Stimulated activated CD4-positive, alpha-beta T cell treated with anti-CD3 and anti-CD28 coated beads, Interleukin-4, amount 100 ng/mL, for 1 hour (primary cell): Measurements from ENCODE around the gene AMPH.

ENCODE experiments used
- DNase-seq: peaks from one replicate; pipeline ENCODE4 v3.0.0-alpha.2; 2020

Gene AMPH

DNA sequence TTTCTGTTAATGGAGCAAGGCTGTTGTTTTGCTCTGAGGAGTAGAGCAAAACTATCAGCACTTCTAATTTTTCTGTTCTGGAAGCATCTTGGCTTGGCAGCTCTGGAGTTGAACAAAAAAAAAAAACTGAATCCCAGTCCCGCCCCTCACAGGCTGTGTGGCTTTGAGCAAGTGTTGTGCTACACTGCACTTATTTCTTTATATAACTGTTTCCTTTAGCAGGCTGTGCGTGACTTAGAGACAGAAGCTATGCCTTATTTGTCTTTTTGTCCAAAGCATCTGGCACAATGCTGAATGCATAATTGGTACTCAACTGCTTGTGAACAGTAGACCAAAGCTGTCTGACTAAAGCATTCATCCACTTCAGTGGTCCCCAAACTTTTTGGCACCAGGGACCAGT is 96.1 kb downstream of the AMPH start:
- DNase-seq, result no peak

DNA sequence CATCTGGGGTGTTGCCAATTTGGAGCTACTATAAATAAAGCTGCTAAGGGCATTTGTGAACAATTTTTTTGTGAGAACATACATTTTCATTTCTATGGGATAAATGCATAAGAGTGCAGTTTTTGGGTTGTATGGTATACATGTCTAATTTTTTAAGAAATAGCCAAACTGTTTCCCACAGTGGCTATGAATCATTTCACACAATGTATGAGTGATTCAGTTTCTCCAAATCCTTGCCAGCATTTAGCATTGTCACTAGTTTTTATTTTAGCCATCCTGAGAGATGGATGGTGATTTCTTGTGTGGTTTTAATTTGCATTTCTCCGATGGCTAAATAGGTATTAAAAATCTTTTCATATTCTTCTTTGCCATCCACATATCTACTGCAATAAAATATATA is 105.3 kb downstream of the AMPH start:
- no peak for DNase-seq

DNA sequence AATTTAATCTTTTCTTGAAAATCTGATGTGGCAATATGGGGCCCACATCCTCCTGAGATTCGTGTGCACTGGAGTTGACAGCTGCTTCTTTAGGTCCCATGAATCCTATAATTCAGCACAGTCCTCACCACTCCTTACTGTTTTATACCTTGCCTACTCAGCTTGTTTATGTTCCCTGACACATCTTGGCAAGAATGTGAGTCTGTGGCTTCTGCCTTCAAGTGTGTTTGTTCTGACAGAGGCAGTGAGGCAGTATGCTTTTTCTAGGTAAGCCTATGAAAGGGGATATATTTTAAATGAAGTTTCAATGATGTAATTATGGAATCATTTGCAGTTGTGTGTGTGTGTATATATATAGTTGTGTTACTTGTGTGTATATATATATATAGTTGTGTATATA is 106.4 kb downstream of the AMPH start:
- no peak for DNase-seq

DNA sequence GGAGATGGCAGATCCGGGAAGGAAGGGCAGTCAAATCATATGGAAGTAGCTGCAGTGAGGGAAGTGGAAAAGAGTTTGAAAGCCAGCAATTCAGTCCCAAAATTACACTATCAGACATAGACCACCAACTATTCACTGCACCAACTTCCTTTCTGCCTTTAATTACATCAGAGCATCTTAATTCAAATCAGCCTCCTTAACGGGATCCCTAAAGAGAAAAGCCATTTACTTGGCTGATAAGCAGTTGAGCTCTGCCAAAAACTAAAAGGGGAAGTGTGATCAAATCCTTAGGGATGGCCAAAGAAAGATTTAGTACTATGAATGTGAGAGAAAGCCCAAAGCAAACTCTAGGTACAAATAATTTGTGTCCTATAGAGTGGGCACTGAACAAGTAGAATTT is 110.4 kb downstream of the AMPH start:
- no peak for DNase-seq

DNA sequence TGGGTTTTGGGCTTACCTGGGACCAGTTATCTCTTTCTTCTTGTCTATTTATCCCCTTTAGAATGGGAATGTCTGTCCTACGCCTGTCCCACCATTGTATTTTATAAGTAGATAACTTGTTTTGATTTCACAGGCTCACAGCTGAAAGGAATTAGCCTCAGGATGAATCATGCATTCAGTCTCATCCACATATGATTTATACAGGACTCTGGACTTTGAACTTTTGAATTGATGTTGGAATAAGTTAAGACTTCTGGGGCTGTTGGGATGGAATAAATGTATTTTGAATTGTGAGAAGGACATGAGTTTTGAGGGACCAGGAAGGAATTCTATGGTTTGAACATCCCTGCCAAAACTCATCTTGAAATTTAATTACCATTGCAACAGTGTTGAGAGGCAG is 112.6 kb downstream of the AMPH start:
- DNase-seq, result no peak

DNA sequence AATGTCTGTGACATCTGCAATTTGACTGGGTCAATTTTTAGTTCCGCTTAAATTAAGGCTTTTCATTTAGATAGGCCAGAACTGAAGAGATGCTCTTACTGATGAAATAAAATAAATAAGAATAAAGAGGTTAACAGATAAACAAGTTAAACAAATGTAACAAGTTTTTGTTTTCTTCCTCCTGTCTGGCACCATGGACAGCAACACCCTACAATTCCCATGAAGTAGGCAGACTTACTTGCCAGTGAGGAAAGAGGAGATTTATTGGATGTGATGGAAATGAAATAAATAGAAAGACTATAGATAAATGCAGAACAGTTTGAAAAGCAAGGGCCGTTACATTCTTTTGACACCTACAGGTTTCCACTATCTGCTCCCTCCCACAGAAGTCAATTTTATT is 118.5 kb downstream of the AMPH start:
- DNase-seq, result no peak

DNA sequence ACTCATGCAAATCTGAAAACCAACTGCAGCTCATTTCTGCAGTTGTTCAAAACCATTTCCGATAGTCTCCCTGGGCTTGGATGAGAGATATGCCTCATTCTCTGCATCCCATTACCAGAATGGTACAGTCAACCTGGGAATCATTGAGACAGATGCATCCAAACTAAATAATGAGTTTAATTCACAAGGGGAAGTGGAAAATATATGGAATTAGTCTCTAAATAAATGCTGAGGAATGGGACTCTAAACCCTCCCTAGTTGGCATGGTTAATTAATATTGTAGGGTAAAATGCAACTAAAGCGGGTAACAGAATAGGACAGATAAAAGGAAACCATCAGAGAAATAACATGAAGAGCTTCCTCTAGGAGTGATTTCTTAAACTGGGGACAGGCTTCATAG is 118.9 kb downstream of the AMPH start:
- DNase-seq, result no peak

DNA sequence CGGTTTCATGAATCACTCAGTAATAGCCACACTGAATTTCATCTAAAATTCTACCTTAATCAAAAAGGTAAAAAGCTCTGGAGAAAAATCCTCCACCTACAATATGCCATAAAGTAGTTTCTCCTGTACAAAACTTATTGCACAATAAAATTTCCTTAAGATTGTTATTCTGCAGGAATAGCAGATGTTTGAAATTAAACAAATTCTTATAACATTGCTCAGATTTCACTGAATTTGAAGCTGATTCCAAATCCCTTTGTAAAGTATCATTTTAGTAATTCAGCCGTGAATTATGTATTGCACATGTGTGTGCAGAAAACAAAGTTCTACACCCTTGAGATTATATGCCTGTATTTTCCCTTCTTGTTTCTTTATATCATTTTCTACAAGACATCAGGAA is 123.8 kb downstream of the AMPH start:
- DNase-seq, result no peak

DNA sequence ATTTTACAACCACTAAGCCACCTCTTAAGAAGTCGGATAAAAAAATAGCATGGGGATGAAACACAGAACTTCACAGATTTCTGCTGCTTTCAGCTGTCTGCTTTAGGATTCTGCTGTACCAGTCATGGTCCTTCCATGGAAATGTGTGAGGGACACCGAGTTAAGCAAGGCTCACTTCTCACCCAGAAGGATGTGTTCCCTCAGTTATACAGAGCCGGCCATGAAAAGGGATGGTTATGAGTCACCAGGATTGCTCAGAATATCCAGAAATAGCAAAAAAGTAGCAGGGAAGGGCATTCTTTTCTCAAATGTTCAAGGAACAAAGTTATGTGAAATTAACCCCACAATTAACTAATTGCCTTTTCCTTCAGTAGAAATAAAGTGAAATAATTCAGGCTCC is 124.4 kb downstream of the AMPH start:
- DNase-seq, result no peak

DNA sequence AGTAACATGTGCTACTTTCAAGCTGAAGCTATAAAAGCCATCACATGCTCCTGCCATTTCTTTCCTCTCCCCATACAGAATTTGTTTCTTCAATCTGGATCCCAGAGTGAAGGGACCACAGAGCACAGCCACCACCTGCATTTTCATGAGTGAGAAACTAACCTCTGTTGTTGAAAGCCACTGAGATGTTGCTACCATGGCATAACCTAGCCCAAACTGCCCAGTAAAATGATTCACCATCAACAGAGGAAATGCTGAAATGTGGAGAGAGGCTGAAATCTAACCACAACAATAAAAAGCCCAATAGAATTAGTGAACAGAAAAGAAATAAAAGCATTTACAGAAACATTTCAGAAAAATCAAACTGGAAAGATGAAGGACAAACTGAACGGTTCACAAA is 125.2 kb downstream of the AMPH start:
- no peak for DNase-seq

DNA sequence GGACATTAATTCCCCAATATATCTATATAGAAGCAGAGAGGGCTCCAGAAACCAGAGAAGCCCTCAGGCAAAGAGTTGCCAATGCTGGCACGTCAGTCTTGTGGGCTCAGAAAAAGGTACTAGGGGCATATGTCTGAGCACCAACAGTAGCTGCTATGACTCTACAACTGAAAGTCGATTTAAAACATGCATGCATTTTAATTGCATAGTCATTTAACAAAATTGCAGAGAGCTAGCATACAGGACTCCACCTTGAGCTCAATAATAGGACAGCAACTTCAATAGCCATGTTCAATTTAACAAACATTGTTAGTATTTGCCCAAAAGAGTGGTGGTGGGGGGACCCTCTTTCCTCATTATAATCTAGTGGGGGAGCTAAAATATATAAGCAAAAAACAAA is 126.5 kb downstream of the AMPH start:
- no peak for DNase-seq

DNA sequence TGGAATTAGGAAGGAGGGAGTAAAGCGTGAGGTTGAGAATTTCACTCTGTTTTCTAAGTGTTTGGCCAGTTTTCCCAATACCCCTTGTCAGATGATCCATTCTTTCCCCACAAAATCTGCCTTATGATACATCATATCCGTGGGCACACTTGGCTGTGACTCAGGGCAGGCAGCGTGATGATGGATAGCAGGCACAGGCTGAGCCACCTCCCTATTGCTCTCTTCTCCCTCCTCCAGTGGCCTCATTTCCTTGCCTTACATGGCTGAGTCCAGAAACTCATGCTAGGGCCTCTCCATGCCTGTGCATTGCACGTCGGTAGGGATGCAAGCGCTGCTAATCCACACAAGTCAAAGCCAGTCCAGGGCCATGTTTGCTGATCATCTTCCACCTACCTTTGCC is 128.3 kb downstream of the AMPH start:
- no peak for DNase-seq

DNA sequence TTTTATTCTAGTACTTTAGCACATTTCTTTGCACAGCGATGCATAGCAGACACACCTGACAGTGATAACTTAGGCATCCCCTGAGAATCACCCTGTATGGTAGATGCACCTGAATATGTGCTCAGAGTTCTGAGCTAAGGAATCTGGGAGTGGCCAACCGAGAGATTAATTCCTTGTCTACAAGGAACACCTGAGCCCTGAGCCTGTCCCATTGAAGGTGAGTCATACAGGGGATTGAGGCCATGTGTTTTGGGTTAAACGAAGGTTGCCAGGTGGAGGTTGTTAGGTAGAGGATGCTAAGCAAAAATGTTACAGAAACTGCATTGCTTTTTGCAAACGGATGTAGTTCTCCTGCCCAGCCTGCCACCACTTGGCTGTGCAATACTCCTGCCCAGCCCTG is 128.9 kb downstream of the AMPH start:
- no peak for DNase-seq

DNA sequence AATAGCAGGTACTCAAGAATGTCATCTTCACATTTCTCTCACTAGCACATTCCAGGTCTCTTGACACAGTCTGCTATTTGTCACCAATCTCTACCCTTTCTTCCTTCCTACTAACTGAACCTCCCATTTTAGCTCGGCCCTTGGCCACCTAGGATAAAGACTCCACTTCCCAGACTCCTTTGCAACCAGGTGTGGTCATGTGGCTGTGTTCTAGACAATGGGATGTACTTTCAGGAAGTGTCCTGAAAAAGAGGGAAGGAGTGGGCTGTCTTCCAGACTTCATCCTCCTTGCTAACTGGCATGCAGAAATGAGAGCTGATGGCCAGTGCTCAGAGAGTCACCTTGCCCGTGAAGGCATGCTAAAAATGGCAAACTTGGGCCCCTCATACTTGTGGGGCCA is 139.2 kb downstream of the AMPH start:
- DNase-seq, result no peak

DNA sequence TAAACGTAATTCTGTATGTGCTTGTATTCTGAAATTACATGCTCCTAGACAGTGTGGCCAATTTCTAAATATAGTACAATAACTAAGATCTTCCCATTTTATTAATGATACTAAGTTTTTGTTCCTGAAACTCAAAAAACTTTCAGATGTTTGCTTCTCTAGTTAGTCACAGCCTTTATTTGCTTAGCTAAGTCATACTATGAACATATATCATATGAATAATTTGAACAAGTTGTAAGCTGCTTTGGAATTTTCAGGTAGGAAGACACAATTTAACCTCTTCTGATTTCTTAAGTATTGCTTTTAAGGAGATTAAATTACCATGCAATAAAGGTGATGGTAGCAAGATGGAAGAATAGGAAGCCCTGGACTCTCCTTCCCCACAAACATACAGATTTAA is 148.7 kb downstream of the AMPH start:
- no peak for DNase-seq

DNA sequence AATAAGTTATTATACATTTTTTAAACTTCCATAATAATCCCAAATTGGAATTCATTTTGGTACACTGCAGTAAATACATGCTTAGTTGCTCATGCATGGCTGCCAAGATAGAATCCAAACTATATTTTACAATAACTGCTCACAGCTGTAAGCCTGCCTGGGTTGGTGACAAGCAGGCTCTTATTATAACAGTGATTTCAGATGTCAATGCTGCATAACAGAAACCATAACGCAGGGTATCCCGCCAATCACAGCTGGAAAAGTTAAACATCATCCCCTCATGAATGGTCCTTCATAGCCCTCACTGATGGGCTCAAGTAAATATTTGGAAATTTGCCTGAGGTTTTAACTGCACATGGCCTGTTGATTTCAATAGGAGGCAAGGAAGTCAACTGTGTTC is 149.8 kb downstream of the AMPH start:
- no peak for DNase-seq

DNA sequence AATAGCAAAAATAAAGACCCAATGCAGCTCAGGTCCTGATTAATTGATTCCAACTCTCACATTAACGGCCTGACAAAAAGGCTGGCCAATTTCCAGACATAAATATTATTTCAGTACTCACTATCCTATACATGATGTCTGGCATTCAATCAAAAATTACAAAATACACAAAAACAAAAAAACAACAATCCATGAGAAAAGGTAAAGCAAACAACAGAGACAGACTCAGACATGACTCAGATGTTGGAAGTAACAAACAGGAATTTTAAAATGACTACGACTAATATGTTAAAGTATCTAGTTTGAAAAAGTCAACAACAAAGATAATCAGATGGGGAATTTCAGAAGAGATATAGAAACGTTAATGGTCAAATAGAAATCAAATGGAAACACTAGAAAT is 152.8 kb downstream of the AMPH start:
- DNase-seq, result no peak

DNA sequence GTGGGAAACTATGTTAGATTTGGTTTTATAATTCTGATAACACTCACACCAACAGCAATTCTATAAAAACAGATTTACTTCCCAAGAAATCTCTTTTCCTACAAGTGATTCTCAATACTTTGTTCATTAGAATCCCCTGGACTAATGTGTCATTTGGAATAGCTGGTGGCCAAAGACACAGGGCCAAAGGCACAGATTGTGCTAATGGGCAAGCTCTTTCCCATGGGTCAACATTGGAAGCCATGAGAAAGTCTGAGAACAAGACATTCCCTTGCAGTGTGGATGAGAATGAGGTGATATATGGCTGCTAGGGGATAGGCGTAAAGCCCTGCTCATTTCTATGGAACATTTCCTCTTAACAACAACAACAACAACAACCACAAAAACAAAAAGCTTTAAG is 153.8 kb downstream of the AMPH start:
- DNase-seq, result no peak

DNA sequence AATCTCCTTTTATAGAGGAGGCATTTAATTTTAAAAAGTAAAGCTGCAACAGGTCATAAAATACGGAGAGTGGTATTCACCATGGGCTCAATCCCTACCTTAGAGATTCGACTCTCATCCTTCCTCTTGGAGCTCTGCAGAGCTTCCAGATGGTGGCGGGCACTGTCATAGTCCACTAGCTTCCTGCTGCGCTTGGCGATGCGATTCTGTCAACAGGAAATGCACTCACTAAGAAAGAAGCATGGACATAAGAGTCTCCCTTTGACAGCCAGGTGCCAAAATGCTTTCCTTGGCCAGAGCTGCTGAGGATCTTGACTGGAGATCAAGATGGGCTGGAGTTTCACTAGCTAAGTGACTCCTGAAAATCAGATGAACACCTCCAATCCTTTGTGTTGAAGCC is 154.4 kb downstream of the AMPH start:
- DNase-seq, result no peak

DNA sequence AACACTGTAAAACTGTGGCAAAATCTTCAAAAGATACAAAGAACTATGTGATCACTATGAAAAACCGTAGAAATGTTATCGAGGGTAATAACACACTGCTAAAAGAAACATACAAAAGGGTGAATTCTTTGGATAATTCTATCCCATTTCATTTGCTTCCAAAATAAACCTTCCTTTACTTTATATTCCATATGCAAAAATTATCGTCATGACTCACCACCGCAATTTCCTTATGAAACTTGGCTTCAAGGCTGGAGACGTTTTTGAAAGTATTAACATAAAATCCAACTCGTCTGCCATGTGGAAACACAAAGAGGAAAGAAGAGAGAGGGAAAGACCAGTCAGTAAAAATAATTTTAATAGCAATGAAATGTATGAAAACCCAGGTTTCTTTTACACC is 165.2 kb downstream of the AMPH start:
- DNase-seq, result no peak

DNA sequence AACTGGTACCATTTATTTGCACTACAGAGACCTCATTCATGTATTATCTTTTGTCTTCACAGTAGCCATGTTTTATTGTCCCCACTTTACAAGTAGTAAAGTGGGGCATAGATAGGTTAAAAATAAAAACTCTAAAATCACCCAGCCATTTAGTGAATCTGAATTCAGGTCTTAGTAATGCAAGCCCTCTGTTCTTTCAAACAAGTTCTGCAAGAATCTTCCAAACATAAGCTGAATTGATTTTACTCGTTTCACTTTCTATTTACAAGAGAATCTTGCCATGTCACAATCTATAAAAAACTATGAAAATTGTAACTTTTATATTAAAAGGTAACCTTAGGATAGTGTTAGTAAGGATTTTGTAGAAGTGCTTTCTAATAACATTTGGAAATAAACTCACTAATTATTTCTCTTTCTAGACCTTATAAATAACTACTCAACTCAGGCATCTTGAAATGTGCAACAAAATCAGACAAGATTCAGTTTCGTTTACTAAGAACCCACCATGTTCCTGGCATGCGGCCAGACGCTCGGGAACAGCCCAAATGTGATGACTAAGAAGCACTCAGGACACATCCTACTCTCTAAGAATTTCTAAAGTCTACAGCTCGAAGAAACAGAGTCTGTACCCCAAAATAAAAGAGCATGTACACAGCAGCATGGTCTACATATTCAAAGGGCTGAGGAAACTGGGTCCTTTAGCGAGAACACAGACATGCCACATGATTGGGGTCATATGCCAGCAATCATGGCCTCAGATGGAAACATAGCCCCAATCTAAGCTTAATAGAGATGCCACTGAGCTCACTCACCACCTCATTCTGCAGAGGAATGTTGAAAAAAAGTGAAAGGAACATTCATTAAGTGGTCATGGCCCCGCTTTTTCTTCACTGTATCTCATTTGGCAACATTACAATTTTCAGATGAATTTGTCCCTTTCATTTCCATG is 167.6 kb downstream of the AMPH start:
- DNase-seq, result peak; percentile 89

DNA sequence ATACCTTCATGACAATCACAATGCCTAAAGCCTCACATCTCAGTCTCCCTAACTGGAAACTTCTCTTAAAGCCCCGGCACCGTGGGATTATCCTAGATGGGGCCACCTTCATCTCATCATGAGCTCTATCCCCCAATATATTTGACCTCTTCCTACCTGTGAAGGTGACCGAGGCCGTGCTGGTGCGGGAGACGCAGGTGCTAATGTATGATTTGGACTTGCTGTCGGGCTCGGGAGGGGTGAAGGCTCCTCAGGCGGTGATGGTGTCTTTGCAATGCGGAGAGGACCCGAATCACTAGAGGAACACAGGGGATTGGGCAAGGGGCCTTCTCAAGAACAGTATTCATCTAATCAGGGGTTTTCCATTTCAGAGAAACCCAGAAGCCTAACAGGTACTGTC is 168.4 kb downstream of the AMPH start:
- DNase-seq, result no peak

DNA sequence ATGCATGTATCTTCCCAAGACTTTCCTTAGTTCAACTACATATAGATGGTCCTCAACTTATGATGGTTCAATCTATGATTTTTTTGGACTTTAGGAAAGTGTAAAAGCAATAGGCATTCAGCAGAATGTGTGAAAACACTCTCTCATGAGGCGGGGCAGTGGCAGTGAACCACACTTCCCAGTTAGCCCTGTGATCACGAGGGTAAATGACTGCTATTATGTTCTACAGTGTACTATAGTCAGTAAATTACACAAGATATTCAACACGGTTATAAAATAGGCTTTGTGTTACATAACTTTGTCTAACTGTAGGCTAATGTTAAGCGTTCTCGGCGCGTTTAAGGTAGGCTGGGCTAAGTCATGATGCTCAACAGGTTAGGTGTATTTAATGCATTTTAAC is 169.3 kb downstream of the AMPH start:
- DNase-seq, result no peak

DNA sequence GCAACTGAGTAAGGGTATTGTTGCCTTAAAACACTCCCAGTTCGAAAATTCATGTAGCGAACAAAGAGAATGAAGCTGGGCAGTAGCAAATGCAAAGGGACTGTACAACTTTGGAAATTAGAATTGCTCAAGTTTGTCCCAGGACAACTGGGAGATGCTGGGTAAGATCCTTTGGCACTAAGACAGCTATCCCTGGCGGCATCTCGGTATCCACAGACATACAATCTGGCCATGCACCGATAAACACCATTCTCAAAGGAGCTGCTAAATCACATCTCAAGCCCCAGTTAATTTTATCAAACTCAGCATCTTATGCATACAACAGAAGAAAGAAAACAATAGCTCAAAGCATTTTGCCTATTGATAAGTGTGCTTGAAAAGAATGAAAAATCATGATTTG is 177.3 kb downstream of the AMPH start:
- DNase-seq, result no peak

DNA sequence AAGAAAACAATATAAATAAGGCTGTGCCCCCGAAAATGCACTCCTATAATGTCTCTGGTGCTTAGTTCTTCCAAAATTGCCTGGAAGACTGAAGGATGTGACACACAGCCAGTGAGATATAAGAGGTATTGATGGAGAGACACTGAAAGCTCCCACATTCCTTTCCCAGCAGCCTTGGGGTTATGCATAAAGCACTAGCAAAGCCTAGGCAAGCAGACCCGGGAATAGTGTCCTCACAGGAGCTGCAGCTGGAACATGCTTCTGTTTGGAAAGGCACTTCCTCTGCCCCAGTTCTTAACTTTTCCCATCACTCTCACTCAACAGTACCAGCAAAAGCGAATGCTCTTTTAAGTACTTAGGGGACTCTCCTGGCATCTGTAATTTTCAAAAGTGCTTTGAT is 178.0 kb downstream of the AMPH start:
- no peak for DNase-seq
